Endothelial cell of umbilical vein (primary cell): ENCODE results near the gene ETV6.
"Not testable (repeated sequence)": the region's sequence is repeated elsewhere in the genome, so short reads cannot be mapped to it uniquely, and the experiment has no call there.

Source experiments
- EZH2 ChIP-seq: IDR thresholded peaks from 2 replicates; pipeline ENCODE4 v1.6.1; 2012; ENCODE audit warnings: borderline replicate concordance, low read depth, mild to moderate bottlenecking, moderate library complexity, low read length, inconsistent platforms; ENCODE audit not compliant: severe bottlenecking
- POLR2A ChIP-seq: IDR thresholded peaks from 2 replicates; pipeline ENCODE4 v1.6.1; 2012; ENCODE audit warnings: low read depth, mild to moderate bottlenecking, control low read depth, low read length
- POLR2AphosphoS5 ChIP-seq: IDR thresholded peaks from 2 replicates; pipeline ENCODE4 v1.6.1; 2012; ENCODE audit warnings: low read depth, mild to moderate bottlenecking, control low read depth, low read length, moderate library complexity; ENCODE audit not compliant: insufficient read depth
- TF ChIP-seq, protein P1 (sequence below), 2 donors: IDR thresholded peaks; 1 replicate in 1 of 2; 2 replicates in 1 of 2; pipeline ENCODE4 v1.5.1; 2011; ENCODE audit warnings: low read length in 2 of 2, mild to moderate bottlenecking in 2 of 2, moderate library complexity in 2 of 2, control low read depth in 1 of 2, inconsistent platforms in 1 of 2, low read depth in 1 of 2; ENCODE audit not compliant: insufficient read depth in 1 of 2; ENCODE audit errors: extremely low read depth in 1 of 2

DNA sequence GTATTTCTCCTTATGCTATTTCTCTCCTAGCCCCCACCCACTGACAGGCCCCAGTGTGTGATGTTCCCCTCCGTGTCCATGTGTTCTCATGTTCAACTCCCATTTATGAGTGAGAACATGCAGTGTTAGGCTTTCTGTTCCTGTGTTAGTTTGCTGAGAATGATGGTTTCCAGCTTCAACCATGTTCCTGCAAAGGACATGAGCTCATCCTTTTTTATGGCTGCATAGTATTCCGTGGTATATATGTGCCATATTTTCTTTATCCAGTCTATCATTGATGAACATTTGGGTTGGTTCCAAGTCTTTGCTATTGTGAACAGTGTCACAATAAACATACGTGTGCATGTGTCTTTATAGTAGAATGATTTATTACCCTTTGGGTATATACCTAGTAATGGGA is 32.2 kb downstream of the ETV6 start:
- TF ChIP-seq, protein P1, sequence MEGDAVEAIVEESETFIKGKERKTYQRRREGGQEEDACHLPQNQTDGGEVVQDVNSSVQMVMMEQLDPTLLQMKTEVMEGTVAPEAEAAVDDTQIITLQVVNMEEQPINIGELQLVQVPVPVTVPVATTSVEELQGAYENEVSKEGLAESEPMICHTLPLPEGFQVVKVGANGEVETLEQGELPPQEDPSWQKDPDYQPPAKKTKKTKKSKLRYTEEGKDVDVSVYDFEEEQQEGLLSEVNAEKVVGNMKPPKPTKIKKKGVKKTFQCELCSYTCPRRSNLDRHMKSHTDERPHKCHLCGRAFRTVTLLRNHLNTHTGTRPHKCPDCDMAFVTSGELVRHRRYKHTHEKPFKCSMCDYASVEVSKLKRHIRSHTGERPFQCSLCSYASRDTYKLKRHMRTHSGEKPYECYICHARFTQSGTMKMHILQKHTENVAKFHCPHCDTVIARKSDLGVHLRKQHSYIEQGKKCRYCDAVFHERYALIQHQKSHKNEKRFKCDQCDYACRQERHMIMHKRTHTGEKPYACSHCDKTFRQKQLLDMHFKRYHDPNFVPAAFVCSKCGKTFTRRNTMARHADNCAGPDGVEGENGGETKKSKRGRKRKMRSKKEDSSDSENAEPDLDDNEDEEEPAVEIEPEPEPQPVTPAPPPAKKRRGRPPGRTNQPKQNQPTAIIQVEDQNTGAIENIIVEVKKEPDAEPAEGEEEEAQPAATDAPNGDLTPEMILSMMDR (IDR thresholded peaks at IDR 0.05; ENCODE audit: extremely low read depth in 1 of 2, insufficient read depth in 1 of 2, low read depth in 1 of 2, low read length in 2 of 2): not testable (repeated sequence)
- not testable (repeated sequence) for TF ChIP-seq POLR2A, EZH2, POLR2AphosphoS5
